BJ (cell line): ENCODE measurements around the gene KCTD6. TPM values are rescaled to one million over a fixed set of nuclear protein-coding genes. Genes with fewer than 3 reads are reported as not detected.

Experiments used
- CTCF ChIA-PET: fragments of 350-600 bp; formaldehyde crosslinking; extraction: SDS; loops from one replicate; lab custom pipeline; 2021; ENCODE audit warnings: antibody characterized with exemption, inconsistent platforms; lab: Yijun Ruan, JAX
- POLR2A ChIA-PET: fragments of 300-600 bp; sonication (Branson Sonifier 250); formaldehyde crosslinking; extraction: SDS; loops from one replicate; lab custom pipeline; 2021; ENCODE audit warnings: antibody characterized with exemption; lab: Charles Lee
- DNase-seq: peaks from one replicate; pipeline ENCODE4 v3.0.0-alpha.2; 2011; ENCODE audit warnings: low read depth
- H3K27me3 ChIP-seq: 2 replicates; pipeline ENCODE4 v1.6.0; 2011; ENCODE audit warnings: low read length; ENCODE audit not compliant: control insufficient read depth, insufficient read depth
- H3K36me3 ChIP-seq: 2 replicates; pipeline ENCODE4 v1.5.1; 2011; ENCODE audit warnings: low read length; ENCODE audit not compliant: control insufficient read depth, insufficient read depth
- H3K4me3 ChIP-seq: 2 replicates; pipeline ENCODE4 v1.5.1; 2011; ENCODE audit warnings: low read depth, mild to moderate bottlenecking, control low read depth, low read length
- polyA plus RNA-seq: library from polyadenylated mRNA; depleted of rRNA; stranded (reverse); fragments of >200 nt; gene quantifications from 2 replicates; pipeline ENCODE4 v1.2.3, GENCODE V29; 2011
- TF ChIP-seq, protein P1 (sequence below): IDR thresholded peaks from 2 replicates; pipeline ENCODE4 v1.5.1; 2011; ENCODE audit warnings: low read depth, mild to moderate bottlenecking, control low read depth, inconsistent platforms, low read length, moderate library complexity; ENCODE audit not compliant: insufficient read depth

KCTD6 gene
- polyA plus RNA-seq, 1 experiment: 5.1 TPM

DNA sequence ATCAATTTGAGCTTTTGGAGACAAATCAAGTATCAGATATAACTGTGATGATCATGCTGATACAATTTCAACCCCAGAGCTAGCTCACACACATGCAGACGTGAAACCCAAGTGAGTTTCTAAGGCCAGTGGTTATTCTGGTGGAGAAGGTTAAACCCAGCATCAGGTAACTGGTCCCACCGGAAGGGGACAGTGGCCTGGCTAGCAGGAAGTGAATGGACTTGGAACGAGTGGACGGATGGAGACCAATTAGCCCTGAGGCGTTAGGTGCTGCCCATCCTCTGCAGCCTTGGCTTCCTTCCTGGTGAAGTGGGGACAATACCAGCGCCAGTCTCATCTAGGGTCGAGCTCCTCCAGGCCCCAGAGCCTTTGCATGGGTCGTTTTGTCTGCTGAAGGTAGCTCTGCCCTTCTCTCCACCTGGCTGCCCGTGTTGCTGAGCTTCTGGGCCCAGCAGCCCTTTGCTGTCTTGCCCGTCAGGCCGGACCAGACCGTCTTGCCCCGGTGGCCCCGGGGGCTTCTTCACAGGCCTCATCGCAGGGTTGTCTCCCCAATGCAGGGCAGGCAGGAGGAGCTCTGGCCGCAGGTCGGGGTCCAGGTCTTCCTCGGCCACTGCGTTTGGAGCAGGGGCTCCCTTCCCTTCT is 915 bp upstream of the KCTD6 start:
- Histone ChIP-seq H3K4me3 (peak overlapping the region; percentile 38; the same call in 1 of the 2 replicates), H3K36me3 (no peaks in the 10 kb centered on the region), H3K27me3 (no peaks in the 10 kb centered on the region; the same call in 1 of the 2 replicates)
- TF ChIP-seq, protein P1, sequence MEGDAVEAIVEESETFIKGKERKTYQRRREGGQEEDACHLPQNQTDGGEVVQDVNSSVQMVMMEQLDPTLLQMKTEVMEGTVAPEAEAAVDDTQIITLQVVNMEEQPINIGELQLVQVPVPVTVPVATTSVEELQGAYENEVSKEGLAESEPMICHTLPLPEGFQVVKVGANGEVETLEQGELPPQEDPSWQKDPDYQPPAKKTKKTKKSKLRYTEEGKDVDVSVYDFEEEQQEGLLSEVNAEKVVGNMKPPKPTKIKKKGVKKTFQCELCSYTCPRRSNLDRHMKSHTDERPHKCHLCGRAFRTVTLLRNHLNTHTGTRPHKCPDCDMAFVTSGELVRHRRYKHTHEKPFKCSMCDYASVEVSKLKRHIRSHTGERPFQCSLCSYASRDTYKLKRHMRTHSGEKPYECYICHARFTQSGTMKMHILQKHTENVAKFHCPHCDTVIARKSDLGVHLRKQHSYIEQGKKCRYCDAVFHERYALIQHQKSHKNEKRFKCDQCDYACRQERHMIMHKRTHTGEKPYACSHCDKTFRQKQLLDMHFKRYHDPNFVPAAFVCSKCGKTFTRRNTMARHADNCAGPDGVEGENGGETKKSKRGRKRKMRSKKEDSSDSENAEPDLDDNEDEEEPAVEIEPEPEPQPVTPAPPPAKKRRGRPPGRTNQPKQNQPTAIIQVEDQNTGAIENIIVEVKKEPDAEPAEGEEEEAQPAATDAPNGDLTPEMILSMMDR: no peak
- CTCF ChIA-PET: interaction anchor here (0.7 to 2.9 kb wide), 19 partner anchors 9 to 184 kb away, joined by 3 to 15 read pairs (median 4); partner anchors contain the start of genes ACOX2, HTD2, PDHB and PXK
- POLR2A ChIA-PET: interaction anchor here (0.6 kb wide), 1 partner anchor 160 kb away, joined by 3 read pairs; no protein-coding TSS in a partner anchor
- DNase-seq: no peak

DNA sequence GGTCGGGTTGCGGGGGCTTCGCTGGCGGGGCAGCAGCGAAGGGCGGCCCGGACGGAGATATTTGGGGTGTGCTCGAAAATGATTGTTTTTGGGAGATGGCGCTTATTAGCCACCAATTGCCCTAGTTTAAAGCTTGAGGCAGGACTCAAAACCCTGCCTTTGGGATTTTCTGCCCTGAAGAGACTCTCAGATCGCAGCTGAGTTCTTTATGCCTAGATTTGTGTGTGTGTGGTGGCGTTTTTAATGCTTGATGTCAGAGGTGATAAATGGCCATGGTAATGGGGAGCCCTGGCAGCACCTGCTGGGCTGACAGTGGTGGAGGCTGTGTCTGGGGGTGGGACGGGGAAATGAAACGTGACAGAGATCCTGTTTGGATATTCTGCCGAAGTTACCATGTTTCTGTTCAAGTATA is 604 bp downstream of the KCTD6 start:
- CTCF ChIA-PET: interaction anchor here (0.6 to 2.9 kb wide), 17 partner anchors 8 to 186 kb away, joined by 3 to 15 read pairs (median 5); partner anchors contain the start of genes ACOX2, HTD2, PDHB and PXK
- no peak for DNase-seq

DNA sequence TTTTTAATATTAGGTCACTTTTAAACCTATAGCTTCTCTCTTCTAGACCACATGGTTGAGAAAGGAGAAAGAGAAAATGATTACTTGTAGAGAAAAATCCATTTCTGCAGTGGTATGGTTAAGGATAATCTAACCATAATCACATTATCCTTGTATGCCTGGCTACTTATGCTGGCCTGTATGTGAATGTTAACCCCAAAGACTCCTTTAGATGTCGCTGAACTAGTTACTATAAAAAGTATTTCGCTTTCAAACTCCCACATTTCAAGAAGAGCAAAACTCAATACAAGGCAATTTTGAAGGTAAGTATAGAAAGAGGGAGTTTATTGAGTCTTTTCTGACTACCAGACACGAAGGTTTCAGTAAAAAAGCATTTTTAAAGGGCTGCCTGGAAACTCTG is 2.2 kb downstream of the KCTD6 start:
- no peaks in the 10 kb centered on the region for H3K27me3 ChIP-seq
- POLR2A ChIA-PET: no interaction called here
- CTCF ChIA-PET: interaction anchor here (0.9 to 2.5 kb wide), 4 partner anchors 30 to 64 kb away, joined by 3 to 6 read pairs (median 4); no protein-coding TSS in a partner anchor
- H3K4me3 ChIP-seq: no peak overlapping the region
- TF ChIP-seq, protein P1: no peak
- DNase-seq: no peak
- H3K36me3 ChIP-seq: no peaks in the 10 kb centered on the region

More for the DNA sequence above, 604 bp downstream of the KCTD6 start:
- POLR2A ChIA-PET: no interaction called here
- TF ChIP-seq, protein P1: no peak
- Histone ChIP-seq H3K27me3 (no peaks in the 10 kb centered on the region; the same call in 1 of the 2 replicates), H3K36me3 (no peaks in the 10 kb centered on the region), H3K4me3 (peak overlapping the region; percentile 78)

DNA sequence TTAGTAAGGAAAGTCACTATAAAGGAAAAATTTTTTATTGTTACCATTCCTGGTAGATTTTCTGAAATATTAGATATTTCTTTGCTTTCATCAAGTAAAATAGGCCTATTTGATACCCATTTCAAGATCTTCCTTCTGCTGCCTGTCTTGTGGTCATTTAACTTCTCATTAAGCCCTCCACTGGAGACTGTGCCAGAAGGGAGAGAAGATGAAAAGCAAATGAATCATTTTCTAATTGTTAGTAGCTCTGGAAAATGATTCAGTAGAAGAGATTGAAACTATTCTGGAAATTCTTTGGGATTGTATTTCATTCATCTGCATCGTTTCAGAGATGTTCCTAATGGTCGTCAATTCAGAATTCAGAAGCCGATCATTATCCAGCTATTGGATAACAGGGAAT is 3.2 kb downstream of the KCTD6 start:
- Histone ChIP-seq H3K36me3 (no peaks in the 10 kb centered on the region; the same call in 1 of the 2 replicates), H3K27me3 (no peaks in the 10 kb centered on the region), H3K4me3 (no peak overlapping the region)
- CTCF ChIA-PET: interaction anchor here (0.9 to 2.5 kb wide), 5 partner anchors 31 to 189 kb away, joined by 3 to 6 read pairs (median 4); partner anchors contain the start of genes HTD2 and RPP14
- TF ChIP-seq, protein P1: no peak
- POLR2A ChIA-PET: interaction anchor here (0.7 kb wide), 1 partner anchor 346 kb away, joined by 4 read pairs; no protein-coding TSS in a partner anchor
- DNase-seq: no peak
